ENCODE results near the gene RBM3.

RBM3 gene

GRCh38 chrX:48626401-48627298 lies 52.4 kb downstream of the RBM3 start:
- no peak for DNase-seq (ENCODE audit: low spot score)
